B cell (primary cell): ENCODE measurements around the gene LSM14A. TPM values are rescaled to one million over a fixed set of nuclear protein-coding genes. Genes with fewer than 3 reads are reported as not detected.
A peak's percentile ranks its signal among the peaks of the same experiment; 100 is the strongest.

Experiments used
- ATAC-seq: fragments of 200-7000 bp; cut with Tn5 transposase; one replicate; pipeline ENCODE4 v1.10.0; 2021; ENCODE audit warnings: low read depth, mild to moderate bottlenecking, moderate number of reproducible peaks, moderate library complexity
- CTCF ChIA-PET: fragments of 350-600 bp; sonication (Branson Sonifier 250); formaldehyde crosslinking; loops from one replicate; lab custom pipeline; 2021; ENCODE audit warnings: antibody characterized with exemption, inconsistent platforms; lab: Charles Lee
- POLR2A ChIA-PET: fragments of 350-600 bp; sonication (Branson Sonifier 250); formaldehyde crosslinking; loops from one replicate; lab custom pipeline; 2021; ENCODE audit warnings: antibody characterized with exemption; lab: Charles Lee
- DNase-seq: peaks from one replicate; pipeline ENCODE4 v3.0.0; 2013
- H2AFZ ChIP-seq: 2 replicates; pipeline ENCODE4 v1.6.1; 2012; ENCODE audit warnings: mild to moderate bottlenecking, low read depth, low read length; ENCODE audit not compliant: insufficient read depth, poor library complexity, severe bottlenecking
- H3K27ac ChIP-seq, 2 donors: 1 replicate in 1 of 2; 2 replicates in 1 of 2; pipeline ENCODE4 v1.5.1; 2012 to 2013; ENCODE audit warnings: low read length in 2 of 2, mild to moderate bottlenecking in 2 of 2, moderate library complexity in 1 of 2
- H3K27me3 ChIP-seq, 4 experiments: fragments of 200-600 bp in 1 of 4; sonication (generic) in 1 of 4; replicated peaks in 1 of 4; 1 replicate in 2 of 4; 2 replicates in 2 of 4; pipeline versions ENCODE4 v1.6.1 to v1.7.0; 2013 to 2016; ENCODE audit warnings: low read length in 3 of 4, mild to moderate bottlenecking in 2 of 4, mixed read lengths in 1 of 4, moderate library complexity in 1 of 4; ENCODE audit not compliant: insufficient read depth in 4 of 4, control insufficient read depth in 3 of 4; ENCODE audit errors: control extremely low read depth in 1 of 4
- H3K36me3 ChIP-seq, 2 experiments: replicated peaks in 1 of 2; 1 replicate in 1 of 2; 2 replicates in 1 of 2; pipeline versions ENCODE4 v1.6.1 to v1.7.1; 2013; ENCODE audit warnings: low read length in 1 of 2; ENCODE audit not compliant: insufficient read depth in 2 of 2, control insufficient read depth in 1 of 2; ENCODE audit errors: control extremely low read depth in 1 of 2, extremely low read depth in 1 of 2
- H3K4me1 ChIP-seq, 2 donors: fragments of 200-600 bp in 1 of 2; sonication (generic) in 1 of 2; 1 replicate in 1 of 2; 2 replicates in 1 of 2; pipeline versions ENCODE4 v1.5.1 to v1.6.1; 2013 to 2017; ENCODE audit warnings: low read length in 2 of 2; ENCODE audit not compliant: control insufficient read depth in 2 of 2, insufficient read depth in 2 of 2
- H3K4me2 ChIP-seq: replicated peaks from 2 replicates; pipeline ENCODE3; 2012; ENCODE audit warnings: mild to moderate bottlenecking, low read depth, low read length; ENCODE audit not compliant: poor library complexity, severe bottlenecking
- H3K4me3 ChIP-seq, 5 experiments: fragments of 200-600 bp in 1 of 5; sonication (generic) in 1 of 5; 1 replicate in 3 of 5; 2 replicates in 2 of 5; pipeline versions ENCODE4 v1.5.1 to v1.7.0; 2011 to 2016; ENCODE audit warnings: low read length in 4 of 5, mild to moderate bottlenecking in 4 of 5, low read depth in 2 of 5, control low read depth in 1 of 5, moderate library complexity in 1 of 5; ENCODE audit not compliant: insufficient read depth in 1 of 5; ENCODE audit errors: control extremely low read depth in 1 of 5, extremely low read depth in 1 of 5
- H3K79me2 ChIP-seq: fragments of 200-600 bp; sonication (generic); one replicate; pipeline ENCODE4 v1.6.0; 2016; ENCODE audit warnings: low read length; ENCODE audit not compliant: control insufficient read depth, insufficient read depth
- H3K9ac ChIP-seq: fragments of 200-600 bp; sonication (generic); 2 replicates; pipeline ENCODE4 v1.6.1; 2017; ENCODE audit warnings: mild to moderate bottlenecking, low read length, moderate library complexity
- H3K9me3 ChIP-seq, 3 donors: one replicate each; pipeline versions ENCODE4 v1.6.1 to v1.7.1; 2013; ENCODE audit warnings: low read length in 2 of 3; ENCODE audit not compliant: control insufficient read depth in 2 of 3, insufficient read depth in 1 of 3; ENCODE audit errors: control extremely low read depth in 1 of 3
- H4K20me1 ChIP-seq: 2 replicates; pipeline ENCODE4 v1.6.0; 2012; ENCODE audit warnings: mild to moderate bottlenecking, low read length; ENCODE audit not compliant: insufficient read depth, control insufficient read depth, poor library complexity, severe bottlenecking
- H3K27ac Mint-ChIP-seq: one replicate; pipeline ENCODE4 v1.8.0; 2021; ENCODE audit warnings: mixed read lengths
- H3K27me3 Mint-ChIP-seq: one replicate; pipeline ENCODE4 v1.8.0; 2021; ENCODE audit warnings: mixed read lengths
- H3K4me1 Mint-ChIP-seq: one replicate; pipeline ENCODE4 v1.8.0; 2021; ENCODE audit warnings: mixed read lengths
- H3K4me3 Mint-ChIP-seq: one replicate; pipeline ENCODE4 v1.8.0; 2021; ENCODE audit warnings: mixed read lengths
- H3K9me3 Mint-ChIP-seq: one replicate; pipeline ENCODE4 v1.8.0; 2022; ENCODE audit warnings: mixed read lengths; ENCODE audit not compliant: insufficient read depth
- CTCF ChIP-seq: fragments of 200-600 bp; IDR thresholded peaks from one replicate; pipeline ENCODE4 v1.8.0; 2022; ENCODE audit warnings: antibody characterized with exemption, mild to moderate bottlenecking
- EZH2 ChIP-seq: IDR thresholded peaks from 2 replicates; pipeline ENCODE4 v1.6.1; 2012; ENCODE audit warnings: borderline replicate concordance, low read depth, mild to moderate bottlenecking, moderate library complexity, low read length; ENCODE audit not compliant: insufficient read depth, poor library complexity, severe bottlenecking
- WGBS: methylation state at CpG from one replicate; pipeline ENCODE4 v1.1.5; 2013; ENCODE audit warnings: missing lambda C conversion rate; ENCODE audit not compliant: insufficient coverage; 5-methylcytosine and 5-hydroxymethylcytosine counted together
- intact Hi-C: fragments of 100-400 bp; cut with micrococcal nuclease; formaldehyde crosslinking; loops from one replicate; pipeline ENCODE4 v1.10.0; 2022
- polyA plus RNA-seq: library from polyadenylated mRNA; depleted of rRNA; stranded (reverse); fragments of >200 nt; gene quantifications from 2 replicates; pipeline ENCODE4 v1.2.3, GENCODE V29; 2012
- total RNA-seq, 2 donors: library from RNA; stranded (reverse); fragments of 120-200 nt in 1 of 2; gene quantifications; 1 replicate in 1 of 2; 2 replicates in 1 of 2; pipeline versions ENCODE4 v1.2.3 to v1.2.4, GENCODE V29; 2013 to 2022

LSM14A gene
- total and polyA plus RNA-seq, 2 donors (not counting 1 experiment from before 2014, with no cell fraction given): 90.7 to 163 TPM

GRCh38 chr19:34189917-34190425, 17.7 kb downstream of the LSM14A start:
- TF ChIP-seq CTCF: no peak
- TF ChIP-seq EZH2: no peak
- peak overlapping the region; percentile 8 for H3K9ac ChIP-seq
- H3K4me3 ChIP-seq: no peak overlapping the region
- H3K4me1 ChIP-seq: peaks cover 67 to 79% of the 10 kb centered on the region in 2 donors
- H3K4me3 Mint-ChIP-seq: peak overlapping the region; percentile 12
- peak overlapping the region; percentile 20 for H3K4me2 ChIP-seq
- intact Hi-C loops: no loop called here
- H3K79me2 ChIP-seq: peaks cover 97% of the 10 kb centered on the region
- POLR2A ChIA-PET: interaction anchor here (0.6 kb wide), 1 partner anchor 12 kb away, joined by 7 read pairs; no protein-coding TSS in a partner anchor
- peak overlapping the region; percentile 2 for H3K27ac Mint-ChIP-seq
- no peaks in the 10 kb centered on the region for H3K27me3 Mint-ChIP-seq
- H3K27me3 ChIP-seq: no peaks in the 10 kb centered on the region
- peaks cover 8 to 10% of the 10 kb centered on the region in 2 experiments for H3K36me3 ChIP-seq
- H3K27ac ChIP-seq: peak overlapping the region in 1 of 2 donors; percentile 35
- WGBS: no CpG with 5 or more reads among the region's 1 CpG
- CTCF ChIA-PET: interaction anchor here (0.6 kb wide), 1 partner anchor 31 kb away, joined by 3 read pairs; no protein-coding TSS in a partner anchor
- no peak for ATAC-seq
- DNase-seq: no peak
- H3K9me3 Mint-ChIP-seq: no peaks in the 10 kb centered on the region
- H3K9me3 ChIP-seq: no peaks in the 10 kb centered on the region
- no peak overlapping the region for H2AFZ ChIP-seq
- H3K4me1 Mint-ChIP-seq: peaks cover 85% of the 10 kb centered on the region
- H4K20me1 ChIP-seq: peaks cover 56% of the 10 kb centered on the region

- H3K27ac ChIP-seq: peak overlapping the region; percentile 28 to 73
- intact Hi-C loops: no loop called here
- H2AFZ ChIP-seq: no peak overlapping the region
- peaks cover 13 to 17% of the 10 kb centered on the region in 2 experiments for H3K36me3 ChIP-seq
- peaks cover 91% of the 10 kb centered on the region for H3K79me2 ChIP-seq
- peaks cover 55 to 64% of the 10 kb centered on the region in 2 donors for H3K4me1 ChIP-seq
- TF ChIP-seq EZH2: no peak
- TF ChIP-seq CTCF: no peak
- no peak overlapping the region for H3K4me3 ChIP-seq
- peak overlapping the region; percentile 23 for H3K4me2 ChIP-seq
- peaks cover 41% of the 10 kb centered on the region for H4K20me1 ChIP-seq
- H3K27me3 ChIP-seq: no peaks in the 10 kb centered on the region
- peaks cover 73% of the 10 kb centered on the region for H3K4me1 Mint-ChIP-seq
- peak overlapping the region; percentile 63 for H3K4me3 Mint-ChIP-seq
- POLR2A ChIA-PET: no interaction called here
- H3K9me3 ChIP-seq: no peaks in the 10 kb centered on the region
- CTCF ChIA-PET: no interaction called here
- no peak for ATAC-seq
- H3K9ac ChIP-seq: peak overlapping the region; percentile 2
- DNase-seq: no peak
- H3K9me3 Mint-ChIP-seq: no peaks in the 10 kb centered on the region
- peak overlapping the region; percentile 50 for H3K27ac Mint-ChIP-seq
- WGBS: no CpG with 5 or more reads among the region's 3 CpGs
- H3K27me3 Mint-ChIP-seq: no peaks in the 10 kb centered on the region
These were observed 19.2 kb downstream of the LSM14A start for GRCh38 chr19:34191355-34191962.
